ENCODE data around the gene FICD.
"Not testable (repeated sequence)": the region's sequence is repeated elsewhere in the genome, so short reads cannot be mapped to it uniquely, and the experiment has no call there.

Gene FICD

GRCh38 chr12:108514973-108515814 lies at the start of gene FICD:
FICD (plus strand) TSS chr12:108515277; CDS start chr12:108516973, 1,696 bp downstream.
- DNase-seq = peak; percentile 94

- no peak for DNase-seq
Measured at GRCh38 chr12:108465417-108465816, 49.7 kb upstream of the FICD start.

GRCh38 chr12:108468196-108468968 lies 46.7 kb upstream of the FICD start:
- DNase-seq = no peak

- DNase-seq = no peak
Measured at GRCh38 chr12:108473400-108474055, 41.5 kb upstream of the FICD start.

- DNase-seq = peak; percentile 54
Measured at GRCh38 chr12:108475396-108475795, 39.7 kb upstream of the FICD start.

- DNase-seq = no peak
Measured at GRCh38 chr12:108477055-108477880, 37.8 kb upstream of the FICD start.

- no peak for DNase-seq
Measured at GRCh38 chr12:108477881-108478259, 37.2 kb upstream of the FICD start.

- no peak for DNase-seq
Measured at GRCh38 chr12:108478611-108479206, 36.4 kb upstream of the FICD start.

- no peak for DNase-seq
Measured at GRCh38 chr12:108479364-108480070, 35.6 kb upstream of the FICD start.

GRCh38 chr12:108482717-108483212 lies 32.3 kb upstream of the FICD start:
- DNase-seq = peak; percentile 6

GRCh38 chr12:108483213-108484059 lies 31.6 kb upstream of the FICD start:
- peak; percentile 57 for DNase-seq

- no peak for DNase-seq
Measured at GRCh38 chr12:108484431-108484830, 30.6 kb upstream of the FICD start.

- DNase-seq = no peak
Measured at GRCh38 chr12:108484845-108485244, 30.2 kb upstream of the FICD start.

GRCh38 chr12:108485371-108485770 lies 29.7 kb upstream of the FICD start:
- DNase-seq = not testable (repeated sequence)

- DNase-seq = not testable (repeated sequence)
Measured at GRCh38 chr12:108487029-108487428, 28.0 kb upstream of the FICD start.

GRCh38 chr12:108491256-108491655 lies 23.8 kb upstream of the FICD start:
- no peak for DNase-seq

- DNase-seq = peak; percentile 32
Measured at GRCh38 chr12:108495054-108495453, 20.0 kb upstream of the FICD start.

GRCh38 chr12:108495823-108496579 lies 19.1 kb upstream of the FICD start:
- DNase-seq = no peak

GRCh38 chr12:108498136-108498535 lies 16.9 kb upstream of the FICD start:
- no peak for DNase-seq

- DNase-seq = no peak
Measured at GRCh38 chr12:108502922-108503321, 12.2 kb upstream of the FICD start.
